ENCODE data around the gene SAP25. TPM values are rescaled to one million over a fixed set of nuclear protein-coding genes. Genes with fewer than 3 reads are reported as not detected.
A peak's percentile ranks its signal among the peaks of the same experiment; 100 is the strongest.

Gene SAP25
- polyA plus RNA-seq, 1 donor from 2014 or later, result 0.52 TPM

DNA sequence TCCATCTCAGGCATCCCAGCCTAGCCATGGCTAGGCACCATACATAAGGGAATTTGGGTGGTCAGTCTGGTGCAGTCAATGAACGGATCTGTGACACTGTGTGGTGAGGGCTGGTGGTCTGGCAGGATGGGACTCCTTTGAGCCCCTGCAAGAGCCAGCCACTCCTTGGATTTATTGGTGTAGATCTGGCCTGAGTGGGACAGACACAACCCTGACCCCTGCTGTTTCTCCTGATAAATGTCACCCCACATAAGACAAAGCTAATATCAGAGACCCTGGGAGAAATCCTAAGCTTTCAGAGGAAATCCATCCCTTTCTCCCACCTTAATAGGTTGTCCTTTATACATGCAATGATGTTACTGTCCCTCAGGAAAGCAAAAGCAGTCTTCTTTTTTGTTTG lies 14.7 kb upstream of the SAP25 start:
- no peaks in the 10 kb centered on the region for H3K9me2 ChIP-seq (ENCODE audit: insufficient read depth, low read length)
- H3K27ac ChIP-seq (ENCODE audit: low read length), result no peak overlapping the region
- no peak overlapping the region for H3K4me3 ChIP-seq (ENCODE audit: low read length)
- peaks cover 17% of the 10 kb centered on the region for H3K79me2 ChIP-seq (replicated peaks; ENCODE audit: insufficient read depth, low read length)
- no peaks in the 10 kb centered on the region for H3K36me3 ChIP-seq (ENCODE audit: insufficient read depth, low read length)
- H3K4me2 ChIP-seq (ENCODE audit: low read length), result no peak overlapping the region
- H3F3A ChIP-seq (ENCODE audit: insufficient read depth, low read length, poor library complexity, severe bottlenecking), result no peaks in the 10 kb centered on the region
- no peaks in the 10 kb centered on the region for H3K9me3 ChIP-seq (ENCODE audit: low read length)
- H3K27me3 ChIP-seq (ENCODE audit: insufficient read depth, low read depth, low read length), result no peaks in the 10 kb centered on the region
- no peak overlapping the region for H2AFZ ChIP-seq (ENCODE audit: low read depth, low read length)
- TF ChIP-seq TAF1 (IDR thresholded peaks at IDR 0.05; ENCODE audit: low read depth), result no peak
- TF ChIP-seq, protein P1, sequence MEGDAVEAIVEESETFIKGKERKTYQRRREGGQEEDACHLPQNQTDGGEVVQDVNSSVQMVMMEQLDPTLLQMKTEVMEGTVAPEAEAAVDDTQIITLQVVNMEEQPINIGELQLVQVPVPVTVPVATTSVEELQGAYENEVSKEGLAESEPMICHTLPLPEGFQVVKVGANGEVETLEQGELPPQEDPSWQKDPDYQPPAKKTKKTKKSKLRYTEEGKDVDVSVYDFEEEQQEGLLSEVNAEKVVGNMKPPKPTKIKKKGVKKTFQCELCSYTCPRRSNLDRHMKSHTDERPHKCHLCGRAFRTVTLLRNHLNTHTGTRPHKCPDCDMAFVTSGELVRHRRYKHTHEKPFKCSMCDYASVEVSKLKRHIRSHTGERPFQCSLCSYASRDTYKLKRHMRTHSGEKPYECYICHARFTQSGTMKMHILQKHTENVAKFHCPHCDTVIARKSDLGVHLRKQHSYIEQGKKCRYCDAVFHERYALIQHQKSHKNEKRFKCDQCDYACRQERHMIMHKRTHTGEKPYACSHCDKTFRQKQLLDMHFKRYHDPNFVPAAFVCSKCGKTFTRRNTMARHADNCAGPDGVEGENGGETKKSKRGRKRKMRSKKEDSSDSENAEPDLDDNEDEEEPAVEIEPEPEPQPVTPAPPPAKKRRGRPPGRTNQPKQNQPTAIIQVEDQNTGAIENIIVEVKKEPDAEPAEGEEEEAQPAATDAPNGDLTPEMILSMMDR (IDR thresholded peaks at IDR 0.05; ENCODE audit: poor library complexity, severe bottlenecking), result no peak
- no peak for TF ChIP-seq EZH2 (IDR thresholded peaks at IDR 0.05; ENCODE audit: borderline replicate concordance, insufficient read depth, low read length, poor library complexity, severe bottlenecking)
- no peak for TF ChIP-seq MXI1 (conservative IDR thresholded peaks at IDR 0.05; ENCODE audit: poor library complexity, severe bottlenecking)
- TF ChIP-seq EP300 (conservative IDR thresholded peaks at IDR 0.05; ENCODE audit: poor library complexity, severe bottlenecking), result no peak
- TF ChIP-seq POLR2AphosphoS5 (IDR thresholded peaks at IDR 0.05), result no peak
- no peak for TF ChIP-seq RAD21 (conservative IDR thresholded peaks at IDR 0.05)
- TF ChIP-seq, protein P2, sequence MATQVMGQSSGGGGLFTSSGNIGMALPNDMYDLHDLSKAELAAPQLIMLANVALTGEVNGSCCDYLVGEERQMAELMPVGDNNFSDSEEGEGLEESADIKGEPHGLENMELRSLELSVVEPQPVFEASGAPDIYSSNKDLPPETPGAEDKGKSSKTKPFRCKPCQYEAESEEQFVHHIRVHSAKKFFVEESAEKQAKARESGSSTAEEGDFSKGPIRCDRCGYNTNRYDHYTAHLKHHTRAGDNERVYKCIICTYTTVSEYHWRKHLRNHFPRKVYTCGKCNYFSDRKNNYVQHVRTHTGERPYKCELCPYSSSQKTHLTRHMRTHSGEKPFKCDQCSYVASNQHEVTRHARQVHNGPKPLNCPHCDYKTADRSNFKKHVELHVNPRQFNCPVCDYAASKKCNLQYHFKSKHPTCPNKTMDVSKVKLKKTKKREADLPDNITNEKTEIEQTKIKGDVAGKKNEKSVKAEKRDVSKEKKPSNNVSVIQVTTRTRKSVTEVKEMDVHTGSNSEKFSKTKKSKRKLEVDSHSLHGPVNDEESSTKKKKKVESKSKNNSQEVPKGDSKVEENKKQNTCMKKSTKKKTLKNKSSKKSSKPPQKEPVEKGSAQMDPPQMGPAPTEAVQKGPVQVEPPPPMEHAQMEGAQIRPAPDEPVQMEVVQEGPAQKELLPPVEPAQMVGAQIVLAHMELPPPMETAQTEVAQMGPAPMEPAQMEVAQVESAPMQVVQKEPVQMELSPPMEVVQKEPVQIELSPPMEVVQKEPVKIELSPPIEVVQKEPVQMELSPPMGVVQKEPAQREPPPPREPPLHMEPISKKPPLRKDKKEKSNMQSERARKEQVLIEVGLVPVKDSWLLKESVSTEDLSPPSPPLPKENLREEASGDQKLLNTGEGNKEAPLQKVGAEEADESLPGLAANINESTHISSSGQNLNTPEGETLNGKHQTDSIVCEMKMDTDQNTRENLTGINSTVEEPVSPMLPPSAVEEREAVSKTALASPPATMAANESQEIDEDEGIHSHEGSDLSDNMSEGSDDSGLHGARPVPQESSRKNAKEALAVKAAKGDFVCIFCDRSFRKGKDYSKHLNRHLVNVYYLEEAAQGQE (IDR thresholded peaks at IDR 0.05; ENCODE audit: borderline replicate concordance), result no peak
- TF ChIP-seq SMC3 (conservative IDR thresholded peaks at IDR 0.05; ENCODE audit: poor library complexity), result no peak
- H4K20me1 ChIP-seq (ENCODE audit: insufficient read depth), result no peaks in the 10 kb centered on the region
- no peak overlapping the region for H3K9ac ChIP-seq (ENCODE audit: low read length)

DNA sequence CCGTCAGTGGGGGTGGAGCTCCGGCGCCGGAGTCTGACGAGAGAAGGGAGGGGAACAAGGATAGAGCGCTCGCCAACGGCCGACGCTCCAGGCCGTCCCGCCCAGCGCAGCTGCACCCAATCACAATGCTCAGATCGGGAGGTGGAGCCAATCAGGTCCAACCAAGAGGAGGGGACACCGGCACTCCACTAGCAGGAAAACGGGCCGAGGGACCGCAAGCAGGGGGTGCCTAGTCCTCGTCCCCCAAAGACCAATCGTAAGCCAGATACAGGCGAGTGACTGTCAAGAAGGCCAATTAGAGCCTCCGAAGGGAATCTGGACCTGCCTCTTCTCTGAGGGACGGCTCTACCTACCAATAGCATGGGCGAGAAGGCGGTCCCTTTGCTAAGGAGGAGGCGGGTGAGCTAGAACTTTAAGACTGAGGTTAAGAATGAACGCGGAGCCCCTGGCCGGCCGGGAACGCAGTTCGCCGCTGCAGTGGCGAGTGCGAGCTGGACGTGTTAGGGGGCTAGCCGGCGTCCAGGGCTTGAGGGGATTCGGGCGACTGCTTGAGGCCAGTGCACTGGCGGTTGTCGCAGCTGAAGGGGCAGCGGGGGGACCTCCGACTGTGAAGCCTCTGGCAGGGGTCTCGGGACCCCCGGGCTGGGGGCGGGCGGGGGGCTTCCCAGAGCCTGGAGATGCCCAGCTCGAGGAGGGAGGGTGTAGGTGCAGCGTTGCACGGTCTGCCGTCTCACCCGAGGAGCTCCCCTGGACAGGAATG lies 12.7 kb upstream of the SAP25 start, which contains the start of gene FBXO24:
Gene FBXO24 (plus strand): TSS at position 63 of the 760 bp plus-strand sequence. CDS start 298 bp downstream, at position 361.
- Histone ChIP-seq H3K27ac (ENCODE audit: low read length) (peak within 1 kb of the TSS; percentile 85), H2AFZ (ENCODE audit: low read depth, low read length) (peak within 1 kb of the TSS; percentile 48), H3K4me2 (ENCODE audit: low read length) (peak within 1 kb of the TSS; percentile 94), H3F3A (ENCODE audit: insufficient read depth, low read length, poor library complexity, severe bottlenecking) (no peaks in the 10 kb centered on the region), H3K9me2 (ENCODE audit: insufficient read depth, low read length) (no peaks in the 10 kb centered on the region), H3K36me3 (ENCODE audit: insufficient read depth, low read length) (no peaks in the 10 kb centered on the region), H4K20me1 (ENCODE audit: insufficient read depth) (no peaks in the 10 kb centered on the region), H3K4me3 (ENCODE audit: low read length) (peak within 1 kb of the TSS; percentile 99), H3K27me3 (ENCODE audit: insufficient read depth, low read depth, low read length) (no peaks in the 10 kb centered on the region), H3K9ac (ENCODE audit: low read length) (peak within 1 kb of the TSS; percentile 96), H3K79me2 (replicated peaks; ENCODE audit: insufficient read depth, low read length) (peaks cover 17% of the 10 kb centered on the region), H3K9me3 (ENCODE audit: low read length) (no peaks in the 10 kb centered on the region)
- TF ChIP-seq MXI1 (conservative IDR thresholded peaks at IDR 0.05; ENCODE audit: poor library complexity, severe bottlenecking) (peak; percentile 0), RAD21 (conservative IDR thresholded peaks at IDR 0.05) (peak; percentile 31), SMC3 (conservative IDR thresholded peaks at IDR 0.05; ENCODE audit: poor library complexity) (no peak), EP300 (conservative IDR thresholded peaks at IDR 0.05; ENCODE audit: poor library complexity, severe bottlenecking) (no peak), POLR2AphosphoS5 (IDR thresholded peaks at IDR 0.05) (peak; percentile 60), EZH2 (IDR thresholded peaks at IDR 0.05; ENCODE audit: borderline replicate concordance, insufficient read depth, low read length, poor library complexity, severe bottlenecking) (no peak), TAF1 (IDR thresholded peaks at IDR 0.05; ENCODE audit: low read depth) (no peak)
- TF ChIP-seq, protein P2 (IDR thresholded peaks at IDR 0.05; ENCODE audit: borderline replicate concordance), result peak; percentile 5
- TF ChIP-seq, protein P1 (IDR thresholded peaks at IDR 0.05; ENCODE audit: poor library complexity, severe bottlenecking), result peak; percentile 59
